Right atrium auricular region (tissue), 2 donors: ENCODE data around the gene PMEPA1. TPM values are rescaled to one million over a fixed set of nuclear protein-coding genes. Genes with fewer than 3 reads are reported as not detected.

Experiments used
- DNase-seq: peaks from one replicate; pipeline ENCODE4 v3.0.0-alpha.2; 2019; ENCODE audit warnings: low spot score
- H3K27ac ChIP-seq, 2 donors: fragments of 200-600 bp; sonication (generic); 1 replicate in 1 of 2; 2 replicates in 1 of 2; pipeline ENCODE4 v1.5.1; 2016 to 2019
- H3K27me3 ChIP-seq, 2 donors: fragments of 200-600 bp; sonication (generic); one replicate each; pipeline versions ENCODE4 v1.5.1 to v1.6.0; 2017 to 2019
- H3K36me3 ChIP-seq: fragments of 200-600 bp; sonication (generic); one replicate; pipeline ENCODE4 v1.5.1; 2016
- H3K4me1 ChIP-seq, 2 donors: fragments of 200-600 bp; sonication (generic); one replicate each; pipeline versions ENCODE4 v1.5.1 to v1.6.0; 2017 to 2019
- H3K4me3 ChIP-seq, 2 donors: fragments of 200-600 bp; sonication (generic); 1 replicate in 1 of 2; 2 replicates in 1 of 2; pipeline ENCODE4 v1.5.1; 2017 to 2019; ENCODE audit warnings: mild to moderate bottlenecking in 1 of 2, moderate library complexity in 1 of 2
- H3K9me3 ChIP-seq, 2 donors: fragments of 200-600 bp; sonication (generic); one replicate each; pipeline ENCODE4 v1.5.1; 2019
- CTCF ChIP-seq, 2 donors: fragments of 200-600 bp; sonication (generic); IDR thresholded peaks; one replicate each; pipeline ENCODE4 v1.5.1; 2019; ENCODE audit warnings: antibody characterized with exemption in 2 of 2
- total RNA-seq, 2 donors: library from RNA; depleted of rRNA; stranded (reverse); fragments of >200 nt; gene quantifications; one replicate each; pipeline ENCODE4 v1.1.0, GENCODE V29; 2016

PMEPA1 gene
- total RNA-seq, 2 donors from 2014 or later = 12.5 to 16.7 TPM

- H3K9me3 ChIP-seq = peaks cover 0 to 17% of the 10 kb centered on the region in 2 donors
- TF ChIP-seq CTCF (IDR thresholded peaks at IDR 0.05) = peak in 1 of 2 donors; percentile 78
- no peak overlapping the region for H3K4me3 ChIP-seq
- H3K27me3 ChIP-seq = no peaks in the 10 kb centered on the region
- H3K4me1 ChIP-seq = peaks cover 0 to 7% of the 10 kb centered on the region in 2 donors
- no peaks in the 10 kb centered on the region for H3K36me3 ChIP-seq
- no peak overlapping the region for H3K27ac ChIP-seq
- peak; percentile 55 for DNase-seq
Measured at GRCh38 chr20:57622579-57623381, 87.0 kb downstream of the PMEPA1 start.

DNA sequence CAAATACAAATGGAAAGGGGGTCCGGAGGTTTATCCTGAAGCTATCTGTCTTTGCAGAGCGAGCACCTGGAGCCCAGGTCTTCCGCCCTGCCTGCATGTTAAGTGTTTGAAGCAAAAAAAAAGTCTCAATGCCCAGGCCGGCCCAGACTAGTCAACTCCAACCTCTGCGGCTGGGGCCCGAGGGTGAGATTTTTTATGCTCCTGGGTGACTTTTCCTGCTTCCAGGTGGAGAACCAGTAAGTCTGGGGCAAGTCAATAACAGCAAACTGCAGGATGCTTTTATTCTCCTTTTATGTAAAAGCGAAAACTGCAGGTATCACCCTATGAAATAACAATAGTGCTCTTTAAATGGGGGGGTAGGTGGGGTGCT is 87.6 kb downstream of the PMEPA1 start:
- no peak overlapping the region for H3K4me3 ChIP-seq
- peaks cover 0 to under 1% of the 10 kb centered on the region in 2 donors for H3K4me1 ChIP-seq
- no peak for TF ChIP-seq CTCF (IDR thresholded peaks at IDR 0.05)
- no peak overlapping the region for H3K27ac ChIP-seq
- no peak for DNase-seq
- H3K36me3 ChIP-seq = no peaks in the 10 kb centered on the region
- peaks cover 0 to 17% of the 10 kb centered on the region in 2 donors for H3K9me3 ChIP-seq
- H3K27me3 ChIP-seq = no peaks in the 10 kb centered on the region

DNA sequence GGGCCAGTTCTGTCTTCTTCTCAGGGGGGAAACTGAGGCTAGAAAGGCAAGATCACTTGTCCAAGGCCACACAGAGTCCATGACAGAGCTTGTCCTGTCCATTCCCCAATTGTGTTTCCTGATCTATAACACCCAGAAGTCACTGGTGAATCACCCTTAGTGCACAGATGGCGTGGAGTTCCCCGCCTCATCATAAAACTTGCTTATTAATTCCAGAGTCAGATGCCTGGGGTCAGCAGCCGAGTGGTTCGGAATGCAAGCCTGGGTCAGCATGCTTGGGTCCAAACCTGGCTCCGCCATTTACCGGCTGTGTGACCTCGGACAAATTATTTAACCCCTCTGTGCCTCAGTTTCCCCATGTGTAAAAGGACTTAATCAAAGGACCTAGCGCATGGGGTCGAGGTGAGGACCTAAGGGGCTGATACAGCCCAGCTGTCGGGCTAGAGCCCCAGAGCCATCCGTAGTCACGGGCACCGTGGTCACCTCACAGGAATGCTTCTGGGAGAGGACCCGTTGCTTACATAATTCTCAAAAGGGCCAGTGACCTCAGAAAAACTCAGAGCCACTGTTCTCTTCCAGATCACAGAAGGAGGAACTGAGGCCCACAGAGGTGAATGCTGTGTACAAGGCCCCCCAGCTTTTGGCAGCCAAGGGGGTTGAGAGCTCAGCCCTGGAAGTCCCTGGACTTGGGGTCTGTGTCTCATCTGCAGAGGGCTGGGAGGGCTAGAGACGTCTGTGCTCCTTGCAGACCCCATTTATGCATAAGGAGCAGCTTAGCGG is 88.2 kb downstream of the PMEPA1 start:
- Histone ChIP-seq H3K4me1 (no peaks in the 10 kb centered on the region), H3K27ac (no peak overlapping the region), H3K4me3 (no peak overlapping the region), H3K27me3 (no peaks in the 10 kb centered on the region), H3K36me3 (no peaks in the 10 kb centered on the region), H3K9me3 (peaks cover 0 to 17% of the 10 kb centered on the region in 2 donors)
- no peak for TF ChIP-seq CTCF (IDR thresholded peaks at IDR 0.05)
- DNase-seq = peak; percentile 52

DNA sequence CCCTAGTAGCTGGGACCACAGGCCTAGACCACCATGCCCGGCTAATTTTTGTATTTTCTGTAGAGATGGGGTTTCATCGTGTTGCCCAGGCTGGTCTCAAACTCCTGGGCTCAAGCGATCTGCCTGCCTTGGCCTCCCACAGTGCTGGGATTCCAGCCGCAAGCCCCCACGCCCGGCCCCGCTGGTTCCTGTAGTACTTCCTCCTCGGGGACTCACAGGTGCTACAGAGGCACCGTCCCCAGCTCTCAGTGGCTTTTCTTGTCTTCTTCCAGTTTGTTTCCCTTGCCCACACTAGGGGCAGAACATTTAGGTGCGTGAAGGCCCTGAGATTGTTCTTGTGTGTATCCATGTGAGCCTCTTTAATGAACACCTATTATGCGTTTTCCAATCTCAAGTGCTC is 88.8 kb downstream of the PMEPA1 start:
- no peak for DNase-seq
- Histone ChIP-seq H3K36me3 (no peaks in the 10 kb centered on the region), H3K4me1 (no peaks in the 10 kb centered on the region), H3K4me3 (no peak overlapping the region), H3K9me3 (peaks cover 0 to 17% of the 10 kb centered on the region in 2 donors), H3K27me3 (no peaks in the 10 kb centered on the region), H3K27ac (no peak overlapping the region)
- TF ChIP-seq CTCF (IDR thresholded peaks at IDR 0.05) = no peak

DNA sequence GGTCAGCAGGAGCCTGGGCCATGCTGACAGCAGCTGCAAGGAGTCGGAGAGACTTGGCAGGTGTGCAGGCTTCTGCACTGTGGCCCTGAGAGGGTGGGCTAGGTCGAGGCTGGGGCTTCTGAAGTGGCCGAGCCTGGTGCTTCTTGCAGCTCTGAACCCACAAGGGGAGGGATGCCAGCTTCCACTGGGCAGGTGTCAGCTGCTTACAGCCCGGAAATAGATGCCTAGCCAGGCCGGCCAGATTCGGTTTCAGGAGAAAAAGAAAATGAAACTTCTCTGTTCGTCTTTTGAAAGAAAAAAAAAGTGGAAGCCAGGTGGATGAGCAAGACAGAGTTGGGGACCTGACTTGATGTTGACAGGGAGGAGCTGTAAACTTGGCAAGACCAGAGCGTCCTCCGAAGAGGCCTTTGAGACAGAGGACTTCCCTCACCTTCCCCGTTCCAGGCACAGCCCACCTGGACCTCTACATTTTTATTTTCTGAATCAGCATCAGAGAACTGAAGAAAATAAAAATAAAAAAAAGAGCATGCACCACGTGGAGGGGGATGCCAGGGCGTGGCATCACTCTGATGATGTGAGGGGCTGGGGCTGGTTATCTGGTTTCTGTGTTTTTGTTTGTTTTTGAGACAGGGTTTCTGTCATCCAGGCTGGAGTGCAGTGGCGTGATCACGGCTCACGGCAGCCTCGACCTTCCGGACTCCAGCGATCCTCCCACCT is 89.4 kb downstream of the PMEPA1 start, which contains the start of gene ZBP1:
Gene ZBP1 (minus strand): TSS at position 153 of the 717 bp plus-strand sequence. CDS start 131 bp downstream, at position 22.
- no peak for TF ChIP-seq CTCF (IDR thresholded peaks at IDR 0.05)
- peak; percentile 57 for DNase-seq

More for the DNA sequence above, 89.4 kb downstream of the PMEPA1 start, which contains the start of gene ZBP1:
- Histone ChIP-seq H3K4me1 (no peaks in the 10 kb centered on the region), H3K27me3 (no peaks in the 10 kb centered on the region), H3K4me3 (no peak within 1 kb of the TSS), H3K36me3 (no peaks in the 10 kb centered on the region), H3K9me3 (peaks cover 0 to 14% of the 10 kb centered on the region in 2 donors), H3K27ac (peak within 1 kb of the TSS in 1 of 2 donors; percentile 7)
